Spleen (tissue), 11 donors: ENCODE results near the gene FKRP. TPM values are rescaled to one million over a fixed set of nuclear protein-coding genes. Genes with fewer than 3 reads are reported as not detected.

Source experiments
- DNase-seq: peaks from one replicate; pipeline ENCODE4 v3.0.0-alpha.2; 2020
- H3K27ac ChIP-seq, 8 donors: fragments of 200-600 bp; sonication (generic) in 7 of 8; 1 replicate in 4 of 8; 2 replicates in 4 of 8; pipeline versions ENCODE4 v1.5.0 to v1.8.0; 2016 to 2021; ENCODE audit warnings: inconsistent platforms in 4 of 8, mild to moderate bottlenecking in 4 of 8, moderate library complexity in 1 of 8
- H3K27me3 ChIP-seq, 7 donors: fragments of 200-600 bp; sonication (generic) in 6 of 7; replicated peaks in 1 of 7; 1 replicate in 4 of 7; 2 replicates in 3 of 7; pipeline versions ENCODE4 v1.5.0 to v1.8.0; 2016 to 2021; ENCODE audit warnings: inconsistent platforms in 3 of 7, mild to moderate bottlenecking in 1 of 7
- H3K36me3 ChIP-seq, 6 donors: fragments of 200-600 bp; sonication (generic) in 5 of 6; 1 replicate in 4 of 6; 2 replicates in 2 of 6; pipeline versions ENCODE4 v1.5.0 to v1.8.0; 2016 to 2021; ENCODE audit warnings: inconsistent platforms in 2 of 6
- H3K4me1 ChIP-seq, 6 donors: fragments of 200-600 bp; sonication (generic) in 5 of 6; 1 replicate in 3 of 6; 2 replicates in 3 of 6; pipeline versions ENCODE4 v1.5.0 to v1.8.0; 2016 to 2021; ENCODE audit warnings: inconsistent platforms in 3 of 6
- H3K4me3 ChIP-seq, 8 donors: fragments of 200-600 bp; sonication (generic) in 7 of 8; 1 replicate in 4 of 8; 2 replicates in 4 of 8; pipeline versions ENCODE4 v1.5.0 to v1.8.0; 2016 to 2021; ENCODE audit warnings: inconsistent platforms in 4 of 8, mild to moderate bottlenecking in 4 of 8, moderate library complexity in 2 of 8
- H3K9me3 ChIP-seq, 8 donors: fragments of 200-600 bp; sonication (generic) in 7 of 8; 1 replicate in 4 of 8; 2 replicates in 4 of 8; pipeline versions ENCODE4 v1.5.0 to v1.8.0; 2016 to 2021; ENCODE audit warnings: inconsistent platforms in 4 of 8
- POLR2A ChIP-seq, 3 donors: fragments of 450-650 bp; IDR thresholded peaks; one replicate each; pipeline ENCODE4 v1.5.1; 2017; ENCODE audit warnings: antibody characterized with exemption in 3 of 3, mild to moderate bottlenecking in 1 of 3
- POLR2AphosphoS5 ChIP-seq, 3 donors: sonication (generic); formaldehyde crosslinking; IDR thresholded peaks; one replicate each; pipeline ENCODE4 v1.5.1; 2017; ENCODE audit warnings: antibody characterized with exemption in 3 of 3
- WGBS, 5 donors: extraction: QIAGEN DNeasy Blood & Tissue Kit in 3 of 5; methylation state at CpG; one replicate each; pipeline versions ENCODE4 v1.1.5 to v1.1.7; 2013 to 2018; 5-methylcytosine and 5-hydroxymethylcytosine counted together
- intact Hi-C: fragments of 100-400 bp; cut with DNase I; formaldehyde crosslinking; loops from one replicate; pipeline ENCODE4 v1.15.0; 2023; ENCODE audit warnings: low total_unique reads
- polyA plus RNA-seq, 3 donors: library from polyadenylated mRNA; stranded (reverse); fragments of 200-250 nt; gene quantifications; one replicate each; pipeline ENCODE4 v1.2.1, GENCODE V29; 2013
- total RNA-seq, 7 donors: library from RNA; depleted of rRNA in 3 of 7; stranded (reverse); fragments of >200 nt in 3 of 7; fragmentation: NEBNext Ultra II Directional in 4 of 7; extraction: Animal tissue kit (Norgen Biotek cat#: 25700) in 4 of 7; gene quantifications; one replicate each; pipeline versions ENCODE4 v1.1.0 to v1.2.1, GENCODE V29; 2016 to 2021
- TF ChIP-seq, protein P1 (sequence below), 11 experiments: fragments of 200-600 bp in 7 of 11; fragments of 450-650 bp in 4 of 11; sonication (generic) in 4 of 11; IDR thresholded peaks in 8 of 11; conservative IDR thresholded peaks in 3 of 11; 1 replicate in 7 of 11; 2 replicates in 4 of 11; pipeline versions ENCODE4 v1.4.0 to v1.8.0; 2016 to 2021; ENCODE audit warnings: antibody characterized with exemption in 11 of 11, inconsistent platforms in 4 of 11, mild to moderate bottlenecking in 1 of 11
- donor health status: healthy with polysubstance abuse.
- donor health status: DM: no; HTN: no; CAD: no; lungs with moderate emphysema.
- donor health status: DM: no; HTN: no; CAD: no.
- donor health status: Bipolar disorder and iron deficiency.
- donor health status: healthy.
- donor health status: DM: no; HTN: no; CAD: no.
- donor health status: DM: yes; HTN: yes; CAD: no.

FKRP gene
- total and polyA plus RNA-seq, 10 donors, result 5.3 to 24.8 (median 18.8) TPM

DNA sequence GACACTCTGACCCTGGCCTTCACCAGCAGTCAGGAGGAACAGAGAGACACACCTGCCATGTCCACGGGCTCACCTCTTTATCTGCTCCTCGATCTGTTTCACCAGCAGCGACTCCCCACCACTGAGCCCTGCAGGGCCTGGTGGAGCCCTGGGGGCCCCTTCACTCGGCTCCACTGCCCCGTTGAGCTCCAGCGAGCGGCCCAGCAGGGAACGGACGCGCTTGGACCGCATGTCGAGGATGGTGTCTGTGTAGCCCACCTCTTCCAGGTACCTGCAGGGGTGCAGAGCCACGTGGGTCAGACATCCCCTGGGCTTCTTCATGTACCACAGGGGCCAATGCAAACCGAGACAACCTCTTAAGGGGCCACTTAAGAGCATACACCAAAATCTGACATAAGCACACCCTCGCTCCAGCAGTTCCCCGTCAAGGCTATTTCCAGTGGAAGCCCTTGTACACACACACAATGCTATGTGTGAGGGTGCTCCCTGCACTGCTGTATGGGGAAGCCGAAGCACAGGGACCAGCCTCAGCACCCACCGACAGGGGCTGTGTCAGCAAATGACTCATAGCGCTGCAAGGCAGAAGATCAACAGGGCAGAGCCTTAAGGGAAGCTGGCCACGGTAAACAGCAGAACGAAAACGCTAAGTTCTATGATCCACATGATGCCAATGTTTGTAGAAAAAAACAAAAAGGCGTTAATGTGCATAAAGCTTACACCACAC, 12.7 kb upstream of the FKRP start:
- intact Hi-C loops, result no loop called here
- H3K4me3 ChIP-seq, result peak overlapping the region in 1 of 8 donors; percentile 38
- peak; percentile 89 for DNase-seq
- no peaks in the 10 kb centered on the region for H3K9me3 ChIP-seq
- WGBS, 5 donors, result 71 to 85% (median 73%) methylated on average over 21 to 23 of the region's 23 CpGs
- peaks cover 0 to 100% (median 81%) of the 10 kb centered on the region in 6 donors for H3K36me3 ChIP-seq
- TF ChIP-seq POLR2AphosphoS5 (IDR thresholded peaks at IDR 0.05) (peak in 2 of 3 donors; percentile 69 to 71), POLR2A (IDR thresholded peaks at IDR 0.05) (no peak)
- TF ChIP-seq, protein P1, sequence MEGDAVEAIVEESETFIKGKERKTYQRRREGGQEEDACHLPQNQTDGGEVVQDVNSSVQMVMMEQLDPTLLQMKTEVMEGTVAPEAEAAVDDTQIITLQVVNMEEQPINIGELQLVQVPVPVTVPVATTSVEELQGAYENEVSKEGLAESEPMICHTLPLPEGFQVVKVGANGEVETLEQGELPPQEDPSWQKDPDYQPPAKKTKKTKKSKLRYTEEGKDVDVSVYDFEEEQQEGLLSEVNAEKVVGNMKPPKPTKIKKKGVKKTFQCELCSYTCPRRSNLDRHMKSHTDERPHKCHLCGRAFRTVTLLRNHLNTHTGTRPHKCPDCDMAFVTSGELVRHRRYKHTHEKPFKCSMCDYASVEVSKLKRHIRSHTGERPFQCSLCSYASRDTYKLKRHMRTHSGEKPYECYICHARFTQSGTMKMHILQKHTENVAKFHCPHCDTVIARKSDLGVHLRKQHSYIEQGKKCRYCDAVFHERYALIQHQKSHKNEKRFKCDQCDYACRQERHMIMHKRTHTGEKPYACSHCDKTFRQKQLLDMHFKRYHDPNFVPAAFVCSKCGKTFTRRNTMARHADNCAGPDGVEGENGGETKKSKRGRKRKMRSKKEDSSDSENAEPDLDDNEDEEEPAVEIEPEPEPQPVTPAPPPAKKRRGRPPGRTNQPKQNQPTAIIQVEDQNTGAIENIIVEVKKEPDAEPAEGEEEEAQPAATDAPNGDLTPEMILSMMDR (IDR thresholded peaks at IDR 0.05 in 8 of 11, conservative IDR thresholded peaks at IDR 0.05 in 3 of 11), result peak in 1 of 11 experiments; percentile 40
- H3K27me3 ChIP-seq, result no peaks in the 10 kb centered on the region
- peaks cover 26 to 100% (median 88%) of the 10 kb centered on the region in 6 donors for H3K4me1 ChIP-seq
- H3K27ac ChIP-seq, result peak overlapping the region; percentile 42 to 93 (median 80)

DNA sequence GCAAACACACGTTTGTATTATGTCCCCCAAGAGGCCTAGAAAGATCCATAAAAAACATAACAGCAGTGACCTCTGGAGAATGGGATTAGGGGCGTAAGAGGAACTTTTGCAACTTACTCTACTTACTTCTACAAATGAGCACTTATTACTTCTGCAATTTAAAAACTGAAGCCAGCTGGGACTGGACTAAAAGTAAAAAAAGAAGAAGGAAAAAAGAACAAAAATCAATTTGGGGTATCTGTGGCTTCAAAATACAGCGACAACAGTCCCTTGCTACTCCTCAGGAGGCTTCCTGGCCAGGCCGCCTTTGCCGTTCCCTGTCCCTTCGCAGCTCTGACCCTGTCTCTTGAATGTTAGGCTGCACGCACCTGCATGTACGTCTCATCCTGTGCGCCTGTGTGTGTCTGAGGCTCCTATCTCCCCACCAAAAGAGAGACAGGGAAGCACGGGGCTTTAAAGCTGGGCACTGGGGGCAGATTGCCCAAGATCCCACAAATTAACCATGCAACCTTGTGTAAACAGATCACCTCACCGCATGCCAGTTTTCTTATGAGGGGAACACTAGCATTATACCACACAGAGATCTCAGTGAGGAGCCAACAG, 12.1 kb upstream of the FKRP start:
- peaks cover 21 to 100% (median 87%) of the 10 kb centered on the region in 6 donors for H3K4me1 ChIP-seq
- H3K9me3 ChIP-seq, result no peaks in the 10 kb centered on the region
- TF ChIP-seq, protein P1 (IDR thresholded peaks at IDR 0.05 in 8 of 11, conservative IDR thresholded peaks at IDR 0.05 in 3 of 11), result no peak
- no peak for TF ChIP-seq POLR2A (IDR thresholded peaks at IDR 0.05)
- TF ChIP-seq POLR2AphosphoS5 (IDR thresholded peaks at IDR 0.05), result no peak
- no peaks in the 10 kb centered on the region for H3K27me3 ChIP-seq
- WGBS, 5 donors, result 55 to 80% (median 67%) methylated on average over 11 of the region's 11 CpGs
- peaks cover 0 to 100% (median 82%) of the 10 kb centered on the region in 6 donors for H3K36me3 ChIP-seq
- intact Hi-C loops, result no loop called here
- H3K27ac ChIP-seq, result peak overlapping the region in 7 of 8 donors; percentile 73 to 93 (median 86)
- peak overlapping the region in 1 of 8 donors; percentile 38 for H3K4me3 ChIP-seq
- peak; percentile 78 for DNase-seq

DNA sequence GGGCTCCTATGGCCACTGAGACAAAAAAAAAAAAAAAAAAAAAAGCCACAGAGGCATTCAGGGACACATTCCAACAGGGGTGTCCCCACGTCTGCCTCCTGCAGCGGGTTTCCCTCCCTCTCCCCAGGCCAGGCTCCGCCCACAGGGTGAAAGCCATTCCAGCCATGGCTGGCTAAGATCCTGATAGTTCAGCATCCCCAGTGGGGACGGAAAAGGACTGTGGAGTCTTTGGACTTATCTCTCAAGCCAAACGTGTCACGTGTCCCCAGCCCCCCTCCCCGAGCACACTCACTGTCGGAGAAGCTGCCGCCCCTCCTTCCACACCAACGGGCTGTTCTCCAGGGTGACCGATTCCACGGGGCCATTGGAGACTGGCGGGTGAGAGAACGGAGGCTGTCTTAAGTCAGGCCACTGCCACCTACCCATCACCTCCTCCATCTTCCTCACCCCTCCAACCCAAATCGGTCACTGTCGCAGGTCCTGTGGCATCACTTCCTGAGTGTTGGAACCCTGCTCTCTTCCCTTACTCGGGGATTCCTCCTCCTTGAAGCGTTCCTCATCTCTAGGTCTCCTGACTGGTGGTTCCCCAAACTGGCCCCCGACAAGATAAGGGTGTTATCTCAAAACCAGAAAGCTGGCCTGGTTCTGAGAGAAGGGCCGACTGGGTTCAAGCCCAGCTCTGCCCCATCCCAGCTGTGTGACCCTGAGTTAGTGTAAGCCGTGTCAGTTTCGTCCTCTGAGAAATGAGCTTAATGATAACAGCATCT, 9.1 kb upstream of the FKRP start:
- Histone ChIP-seq H3K27me3 (no peaks in the 10 kb centered on the region), H3K36me3 (peaks cover 0 to 100% (median 58%) of the 10 kb centered on the region in 6 donors), H3K4me3 (no peak overlapping the region), H3K9me3 (no peaks in the 10 kb centered on the region), H3K27ac (peak overlapping the region; percentile 13 to 93 (median 70)), H3K4me1 (peaks cover 10 to 100% (median 82%) of the 10 kb centered on the region in 6 donors)
- intact Hi-C loops, result no loop called here
- WGBS, 5 donors, result 46 to 76% (median 67%) methylated on average over 22 of the region's 22 CpGs
- DNase-seq, result peak; percentile 78
- TF ChIP-seq POLR2AphosphoS5 (IDR thresholded peaks at IDR 0.05) (peak; percentile 12 to 51 (median 16)), POLR2A (IDR thresholded peaks at IDR 0.05) (no peak)

DNA sequence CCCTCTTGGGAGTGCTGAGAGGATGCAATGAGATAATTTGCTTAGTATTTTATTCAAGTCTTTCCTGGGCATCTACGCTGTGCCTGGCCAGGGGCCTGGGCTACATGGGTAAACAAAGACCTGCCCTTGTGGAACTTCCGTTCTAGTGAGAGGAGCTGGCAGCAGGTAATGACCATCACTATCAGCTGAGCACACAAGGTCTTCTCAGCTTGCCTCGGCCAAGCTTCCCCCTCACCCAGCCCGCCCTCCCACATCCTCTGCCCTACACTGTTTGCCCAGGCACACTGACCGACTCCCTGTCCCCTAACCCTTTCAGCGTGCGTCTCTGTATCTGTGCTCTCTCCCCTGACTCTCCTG, 8.6 kb upstream of the FKRP start:
- 76 to 90% (median 84%) methylated on average over 7 of the region's 7 CpGs for WGBS, 5 donors
- H3K4me1 ChIP-seq, result peaks cover 12 to 100% (median 82%) of the 10 kb centered on the region in 6 donors
- H3K27ac ChIP-seq, result peak overlapping the region; percentile 19 to 93 (median 70)
- no peaks in the 10 kb centered on the region for H3K27me3 ChIP-seq
- intact Hi-C loops, result no loop called here
- H3K4me3 ChIP-seq, result no peak overlapping the region
- no peak for DNase-seq
- TF ChIP-seq POLR2AphosphoS5 (IDR thresholded peaks at IDR 0.05) (peak in 2 of 3 donors; percentile 75 to 77), POLR2A (IDR thresholded peaks at IDR 0.05) (no peak)
- H3K36me3 ChIP-seq, result peaks cover 0 to 100% (median 53%) of the 10 kb centered on the region in 6 donors
- H3K9me3 ChIP-seq, result no peaks in the 10 kb centered on the region
